ENCODE measurements around the gene CBLC. TPM values are rescaled to one million over a fixed set of nuclear protein-coding genes. Genes with fewer than 3 reads are reported as not detected.

Gene CBLC
- polyA plus RNA-seq, 1 of the 3 experiments (the other 2 are of a cell fraction), result not detected

DNA sequence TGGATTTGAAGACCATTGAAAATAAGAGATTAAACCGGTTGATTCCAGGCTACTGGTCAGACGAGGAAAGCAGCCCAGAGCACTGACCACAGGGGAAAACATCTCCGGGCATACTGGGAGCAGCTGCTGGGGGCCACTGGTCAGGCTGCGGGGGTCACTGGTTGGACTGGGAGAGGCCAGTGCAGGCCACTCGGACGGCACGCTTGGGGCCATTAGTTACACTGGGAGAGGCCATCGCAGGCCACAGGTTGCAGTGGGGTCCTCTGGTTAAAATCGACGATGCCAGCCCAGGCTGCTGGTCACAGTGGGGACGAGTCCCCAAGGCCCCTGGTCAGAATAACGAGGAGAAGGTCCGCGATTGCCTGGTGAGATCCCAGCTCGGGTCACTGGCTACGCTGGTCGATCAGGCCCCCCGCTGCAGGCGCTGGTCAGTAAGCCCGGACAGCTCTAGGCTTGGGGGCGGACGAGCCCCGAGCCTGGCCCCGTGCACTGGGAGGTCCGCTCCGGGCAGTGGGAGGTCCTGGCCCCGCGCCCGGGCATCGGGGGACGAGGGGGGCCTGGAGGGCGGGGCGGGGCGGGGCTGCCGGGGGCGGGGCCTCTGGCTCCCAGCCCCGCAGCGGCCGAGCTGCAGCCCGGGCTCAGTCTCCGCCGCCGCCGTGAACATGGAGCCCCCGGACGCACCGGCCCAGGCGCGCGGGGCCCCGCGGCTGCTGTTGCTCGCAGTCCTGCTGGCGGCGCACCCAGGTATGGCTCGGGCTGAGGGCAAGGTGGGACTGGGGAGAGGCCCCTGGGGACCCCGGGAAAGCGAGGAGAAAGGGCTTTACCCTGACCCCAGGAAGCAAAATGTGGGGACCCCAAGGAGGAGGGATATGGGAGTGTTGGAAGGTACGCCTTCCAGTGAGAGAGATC is 31.0 kb downstream of the CBLC start, which contains the start of gene BCAM:
TSS of gene BCAM (plus strand) at position 641 of the 909 bp plus-strand sequence. CDS start at position 663, 22 bp downstream.
- Histone ChIP-seq H3K4me3 (ENCODE audit: low read depth in 2 of 2, low read length in 1 of 2) (peak within 1 kb of the TSS; percentile 51 to 66), H3K4me2 (peak within 1 kb of the TSS; percentile 99), H3K27me3 (ENCODE audit: insufficient read depth) (peaks cover 34% of the 10 kb centered on the region), H3K4me1 (ENCODE audit: control insufficient read depth in 1 of 2, insufficient read depth in 2 of 2, low read depth in 1 of 2, low read length in 1 of 2) (peaks cover 8 to 13% of the 10 kb centered on the region in 2 experiments; a peak in 2 of 4 replicates), H3K9me3 (no peaks in the 10 kb centered on the region), H2AFZ (ENCODE audit: low read depth) (peak within 1 kb of the TSS; percentile 82; the same call in 1 of the 2 replicates), H3K79me2 (ENCODE audit: insufficient read depth) (no peaks in the 10 kb centered on the region), H3K9ac (peak within 1 kb of the TSS; percentile 60), H3K27ac (ENCODE audit: low read depth in 2 of 2, low read length in 1 of 2) (no peak within 1 kb of the TSS), H4K20me1 (ENCODE audit: insufficient read depth) (no peaks in the 10 kb centered on the region), H3K36me3 (replicated peaks in 1 of 2; ENCODE audit: control insufficient read depth in 1 of 2, insufficient read depth in 2 of 2, low read length in 1 of 2) (no peaks in the 10 kb centered on the region), H3F3A (replicated peaks; ENCODE audit: insufficient read depth) (peaks cover 8% of the 10 kb centered on the region), H3K9me2 (no peaks in the 10 kb centered on the region)
- peak; percentile 97 for DNase-seq
- TF ChIP-seq RXRA (IDR thresholded peaks at IDR 0.05; ENCODE audit: borderline replicate concordance, low read depth), result no peak
- TF ChIP-seq, protein P1, sequence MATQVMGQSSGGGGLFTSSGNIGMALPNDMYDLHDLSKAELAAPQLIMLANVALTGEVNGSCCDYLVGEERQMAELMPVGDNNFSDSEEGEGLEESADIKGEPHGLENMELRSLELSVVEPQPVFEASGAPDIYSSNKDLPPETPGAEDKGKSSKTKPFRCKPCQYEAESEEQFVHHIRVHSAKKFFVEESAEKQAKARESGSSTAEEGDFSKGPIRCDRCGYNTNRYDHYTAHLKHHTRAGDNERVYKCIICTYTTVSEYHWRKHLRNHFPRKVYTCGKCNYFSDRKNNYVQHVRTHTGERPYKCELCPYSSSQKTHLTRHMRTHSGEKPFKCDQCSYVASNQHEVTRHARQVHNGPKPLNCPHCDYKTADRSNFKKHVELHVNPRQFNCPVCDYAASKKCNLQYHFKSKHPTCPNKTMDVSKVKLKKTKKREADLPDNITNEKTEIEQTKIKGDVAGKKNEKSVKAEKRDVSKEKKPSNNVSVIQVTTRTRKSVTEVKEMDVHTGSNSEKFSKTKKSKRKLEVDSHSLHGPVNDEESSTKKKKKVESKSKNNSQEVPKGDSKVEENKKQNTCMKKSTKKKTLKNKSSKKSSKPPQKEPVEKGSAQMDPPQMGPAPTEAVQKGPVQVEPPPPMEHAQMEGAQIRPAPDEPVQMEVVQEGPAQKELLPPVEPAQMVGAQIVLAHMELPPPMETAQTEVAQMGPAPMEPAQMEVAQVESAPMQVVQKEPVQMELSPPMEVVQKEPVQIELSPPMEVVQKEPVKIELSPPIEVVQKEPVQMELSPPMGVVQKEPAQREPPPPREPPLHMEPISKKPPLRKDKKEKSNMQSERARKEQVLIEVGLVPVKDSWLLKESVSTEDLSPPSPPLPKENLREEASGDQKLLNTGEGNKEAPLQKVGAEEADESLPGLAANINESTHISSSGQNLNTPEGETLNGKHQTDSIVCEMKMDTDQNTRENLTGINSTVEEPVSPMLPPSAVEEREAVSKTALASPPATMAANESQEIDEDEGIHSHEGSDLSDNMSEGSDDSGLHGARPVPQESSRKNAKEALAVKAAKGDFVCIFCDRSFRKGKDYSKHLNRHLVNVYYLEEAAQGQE (IDR thresholded peaks at IDR 0.05; ENCODE audit: low read depth, low read length), result no peak
- no peak for TF ChIP-seq JUND (IDR thresholded peaks at IDR 0.05)
- TF ChIP-seq ELF1 (IDR thresholded peaks at IDR 0.05), result no peak
- TF ChIP-seq RAD21 (IDR thresholded peaks at IDR 0.05; ENCODE audit: low read length), result no peak
- TF ChIP-seq GATA2 (CRISPR knock-in tag; IDR thresholded peaks at IDR 0.05), result no peak
- no peak for TF ChIP-seq EP300 (IDR thresholded peaks at IDR 0.05; ENCODE audit: borderline replicate concordance in 1 of 2, low read depth in 1 of 2, low read length in 1 of 2)
- TF ChIP-seq, protein P2, sequence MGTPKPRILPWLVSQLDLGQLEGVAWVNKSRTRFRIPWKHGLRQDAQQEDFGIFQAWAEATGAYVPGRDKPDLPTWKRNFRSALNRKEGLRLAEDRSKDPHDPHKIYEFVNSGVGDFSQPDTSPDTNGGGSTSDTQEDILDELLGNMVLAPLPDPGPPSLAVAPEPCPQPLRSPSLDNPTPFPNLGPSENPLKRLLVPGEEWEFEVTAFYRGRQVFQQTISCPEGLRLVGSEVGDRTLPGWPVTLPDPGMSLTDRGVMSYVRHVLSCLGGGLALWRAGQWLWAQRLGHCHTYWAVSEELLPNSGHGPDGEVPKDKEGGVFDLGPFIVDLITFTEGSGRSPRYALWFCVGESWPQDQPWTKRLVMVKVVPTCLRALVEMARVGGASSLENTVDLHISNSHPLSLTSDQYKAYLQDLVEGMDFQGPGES (IDR thresholded peaks at IDR 0.05; ENCODE audit: low read depth, low read length), result no peak
- no peak for TF ChIP-seq PBX3 (IDR thresholded peaks at IDR 0.05)
- 0 out of 2 replicates have a peak, but pooled peaks have one; percentile 14 for TF ChIP-seq SIN3A (IDR thresholded peaks at IDR 0.05; ENCODE audit: borderline replicate concordance, low read depth, low read length)
- TF ChIP-seq, protein P3, sequence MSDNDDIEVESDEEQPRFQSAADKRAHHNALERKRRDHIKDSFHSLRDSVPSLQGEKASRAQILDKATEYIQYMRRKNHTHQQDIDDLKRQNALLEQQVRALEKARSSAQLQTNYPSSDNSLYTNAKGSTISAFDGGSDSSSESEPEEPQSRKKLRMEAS (IDR thresholded peaks at IDR 0.05; ENCODE audit: low read depth), result no peak
- TF ChIP-seq YY1 (IDR thresholded peaks at IDR 0.05; ENCODE audit: low read depth), result no peak
- TF ChIP-seq POLR2AphosphoS5 (IDR thresholded peaks at IDR 0.05; ENCODE audit: low read depth, low read length), result peak; percentile 27; the same call in 1 of the 2 replicates
- TF ChIP-seq TEAD4 (IDR thresholded peaks at IDR 0.05; ENCODE audit: borderline replicate concordance, insufficient read depth), result no peak
- TF ChIP-seq MXI1 (IDR thresholded peaks at IDR 0.05; ENCODE audit: low read depth, low read length), result no peak
- no peak for TF ChIP-seq EZH2phosphoT487 (IDR thresholded peaks at IDR 0.05; ENCODE audit: borderline replicate concordance, low read depth)
- TF ChIP-seq TCF12 (IDR thresholded peaks at IDR 0.05), result no peak
- peak; percentile 60 for TF ChIP-seq NFIC (IDR thresholded peaks at IDR 0.05; ENCODE audit: borderline replicate concordance)
- TF ChIP-seq NRF1 (IDR thresholded peaks at IDR 0.05; ENCODE audit: low read depth, low read length), result no peak
- no peak for TF ChIP-seq CHD2 (IDR thresholded peaks at IDR 0.05; ENCODE audit: low read length, partially characterized antibody)
- TF ChIP-seq RCOR1 (IDR thresholded peaks at IDR 0.05; ENCODE audit: low read length), result no peak
- TF ChIP-seq, protein P4, sequence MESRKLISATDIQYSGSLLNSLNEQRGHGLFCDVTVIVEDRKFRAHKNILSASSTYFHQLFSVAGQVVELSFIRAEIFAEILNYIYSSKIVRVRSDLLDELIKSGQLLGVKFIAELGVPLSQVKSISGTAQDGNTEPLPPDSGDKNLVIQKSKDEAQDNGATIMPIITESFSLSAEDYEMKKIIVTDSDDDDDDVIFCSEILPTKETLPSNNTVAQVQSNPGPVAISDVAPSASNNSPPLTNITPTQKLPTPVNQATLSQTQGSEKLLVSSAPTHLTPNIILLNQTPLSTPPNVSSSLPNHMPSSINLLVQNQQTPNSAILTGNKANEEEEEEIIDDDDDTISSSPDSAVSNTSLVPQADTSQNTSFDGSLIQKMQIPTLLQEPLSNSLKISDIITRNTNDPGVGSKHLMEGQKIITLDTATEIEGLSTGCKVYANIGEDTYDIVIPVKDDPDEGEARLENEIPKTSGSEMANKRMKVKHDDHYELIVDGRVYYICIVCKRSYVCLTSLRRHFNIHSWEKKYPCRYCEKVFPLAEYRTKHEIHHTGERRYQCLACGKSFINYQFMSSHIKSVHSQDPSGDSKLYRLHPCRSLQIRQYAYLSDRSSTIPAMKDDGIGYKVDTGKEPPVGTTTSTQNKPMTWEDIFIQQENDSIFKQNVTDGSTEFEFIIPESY (IDR thresholded peaks at IDR 0.05; ENCODE audit: borderline replicate concordance, low read depth), result no peak
- TF ChIP-seq FOSL2 (IDR thresholded peaks at IDR 0.05; ENCODE audit: borderline replicate concordance, low read depth), result no peak
- no peak for TF ChIP-seq RFX5 (IDR thresholded peaks at IDR 0.05; ENCODE audit: low read length)
- no peak for TF ChIP-seq GABPA (IDR thresholded peaks at IDR 0.05; ENCODE audit: low read depth)
- peak; percentile 50; the same call in 1 of the 2 replicates for TF ChIP-seq TAF1 (IDR thresholded peaks at IDR 0.05; ENCODE audit: borderline replicate concordance, low read depth, low read length)
- 15% methylated on average over 8 of the region's 59 CpGs for WGBS (ENCODE audit: low lambda C conversion rate)
- POLR2A ChIA-PET, result no interaction called here
- CTCF ChIA-PET, result interaction anchor here (0.5 to 9.3 kb wide), 16 partner anchors 9 to 368 kb away, joined by 3 to 70 read pairs (median 4); no protein-coding TSS in a partner anchor

Measured in SK-N-SH (cell line).